ENCODE results near the gene UXS1.

Gene UXS1

GRCh38 chr2:106124106-106124756, 69.9 kb downstream of the UXS1 start:
- Histone ChIP-seq H3K36me3 (ENCODE audit: control insufficient read depth, insufficient read depth, low read length) (peaks cover 6% of the 10 kb centered on the region), H3K4me3 (ENCODE audit: low read length) (no peak overlapping the region), H3K27me3 (ENCODE audit: control insufficient read depth, insufficient read depth, low read length) (no peaks in the 10 kb centered on the region), H3K9me3 (ENCODE audit: control insufficient read depth, low read length) (no peaks in the 10 kb centered on the region), H3K4me1 (ENCODE audit: control insufficient read depth, insufficient read depth, low read length) (peaks cover 41% of the 10 kb centered on the region), H3K9ac (ENCODE audit: low read length) (no peak overlapping the region)

- Histone ChIP-seq H3K9ac (ENCODE audit: low read length) (no peak overlapping the region), H3K9me3 (ENCODE audit: control insufficient read depth, low read length) (no peaks in the 10 kb centered on the region), H3K27me3 (ENCODE audit: control insufficient read depth, insufficient read depth, low read length) (no peaks in the 10 kb centered on the region), H3K36me3 (ENCODE audit: control insufficient read depth, insufficient read depth, low read length) (peaks cover 6% of the 10 kb centered on the region), H3K4me1 (ENCODE audit: control insufficient read depth, insufficient read depth, low read length) (peaks cover 45% of the 10 kb centered on the region), H3K4me3 (ENCODE audit: low read length) (no peak overlapping the region)
Observed at GRCh38 chr2:106122157-106122556, 71.9 kb downstream of the UXS1 start.

GRCh38 chr2:106120432-106120831, 73.7 kb downstream of the UXS1 start:
- H3K36me3 ChIP-seq (ENCODE audit: control insufficient read depth, insufficient read depth, low read length), result peaks cover 6% of the 10 kb centered on the region

GRCh38 chr2:106119074-106119473, 75.0 kb downstream of the UXS1 start:
- Histone ChIP-seq H3K9me3 (ENCODE audit: control insufficient read depth, low read length) (no peaks in the 10 kb centered on the region), H3K27me3 (ENCODE audit: control insufficient read depth, insufficient read depth, low read length) (no peaks in the 10 kb centered on the region), H3K9ac (ENCODE audit: low read length) (no peak overlapping the region), H3K4me1 (ENCODE audit: control insufficient read depth, insufficient read depth, low read length) (peaks cover 38% of the 10 kb centered on the region), H3K36me3 (ENCODE audit: control insufficient read depth, insufficient read depth, low read length) (peaks cover 6% of the 10 kb centered on the region), H3K4me3 (ENCODE audit: low read length) (no peak overlapping the region)

More at GRCh38 chr2:106120432-106120831, 73.7 kb downstream of the UXS1 start:
- Histone ChIP-seq H3K27me3 (ENCODE audit: control insufficient read depth, insufficient read depth, low read length) (no peaks in the 10 kb centered on the region), H3K9me3 (ENCODE audit: control insufficient read depth, low read length) (no peaks in the 10 kb centered on the region), H3K4me1 (ENCODE audit: control insufficient read depth, insufficient read depth, low read length) (peaks cover 39% of the 10 kb centered on the region), H3K9ac (ENCODE audit: low read length) (no peak overlapping the region), H3K4me3 (ENCODE audit: low read length) (no peak overlapping the region)

GRCh38 chr2:106117882-106118684, 76.0 kb downstream of the UXS1 start:
- peaks cover 44% of the 10 kb centered on the region for H3K4me1 ChIP-seq (ENCODE audit: control insufficient read depth, insufficient read depth, low read length)
- H3K36me3 ChIP-seq (ENCODE audit: control insufficient read depth, insufficient read depth, low read length), result peaks cover 6% of the 10 kb centered on the region
- H3K4me3 ChIP-seq (ENCODE audit: low read length), result no peak overlapping the region
- no peak overlapping the region for H3K9ac ChIP-seq (ENCODE audit: low read length)
- H3K9me3 ChIP-seq (ENCODE audit: control insufficient read depth, low read length), result no peaks in the 10 kb centered on the region
- H3K27me3 ChIP-seq (ENCODE audit: control insufficient read depth, insufficient read depth, low read length), result no peaks in the 10 kb centered on the region

GRCh38 chr2:106117347-106117746, 76.8 kb downstream of the UXS1 start:
- H3K27me3 ChIP-seq (ENCODE audit: control insufficient read depth, insufficient read depth, low read length), result no peaks in the 10 kb centered on the region
- H3K4me3 ChIP-seq (ENCODE audit: low read length), result no peak overlapping the region
- H3K36me3 ChIP-seq (ENCODE audit: control insufficient read depth, insufficient read depth, low read length), result peaks cover 6% of the 10 kb centered on the region
- peaks cover 44% of the 10 kb centered on the region for H3K4me1 ChIP-seq (ENCODE audit: control insufficient read depth, insufficient read depth, low read length)
- no peak overlapping the region for H3K9ac ChIP-seq (ENCODE audit: low read length)
- no peaks in the 10 kb centered on the region for H3K9me3 ChIP-seq (ENCODE audit: control insufficient read depth, low read length)

- no peaks in the 10 kb centered on the region for H3K27me3 ChIP-seq (ENCODE audit: control insufficient read depth, insufficient read depth, low read length)
- no peak overlapping the region for H3K4me3 ChIP-seq (ENCODE audit: low read length)
- no peak overlapping the region for H3K9ac ChIP-seq (ENCODE audit: low read length)
- no peaks in the 10 kb centered on the region for H3K9me3 ChIP-seq (ENCODE audit: control insufficient read depth, low read length)
- H3K36me3 ChIP-seq (ENCODE audit: control insufficient read depth, insufficient read depth, low read length), result peaks cover 6% of the 10 kb centered on the region
- peaks cover 38% of the 10 kb centered on the region for H3K4me1 ChIP-seq (ENCODE audit: control insufficient read depth, insufficient read depth, low read length)
Observed at GRCh38 chr2:106116248-106116647, 77.9 kb downstream of the UXS1 start.

GRCh38 chr2:106115665-106116064, 78.4 kb downstream of the UXS1 start:
- H3K4me1 ChIP-seq (ENCODE audit: control insufficient read depth, insufficient read depth, low read length), result peaks cover 38% of the 10 kb centered on the region
- H3K36me3 ChIP-seq (ENCODE audit: control insufficient read depth, insufficient read depth, low read length), result peaks cover 2% of the 10 kb centered on the region
- H3K4me3 ChIP-seq (ENCODE audit: low read length), result no peak overlapping the region
- no peaks in the 10 kb centered on the region for H3K27me3 ChIP-seq (ENCODE audit: control insufficient read depth, insufficient read depth, low read length)
- no peak overlapping the region for H3K9ac ChIP-seq (ENCODE audit: low read length)
- H3K9me3 ChIP-seq (ENCODE audit: control insufficient read depth, low read length), result no peaks in the 10 kb centered on the region

- no peaks in the 10 kb centered on the region for H3K27me3 ChIP-seq (ENCODE audit: control insufficient read depth, insufficient read depth, low read length)
- H3K4me1 ChIP-seq (ENCODE audit: control insufficient read depth, insufficient read depth, low read length), result peaks cover 38% of the 10 kb centered on the region
- H3K4me3 ChIP-seq (ENCODE audit: low read length), result no peak overlapping the region
- no peak overlapping the region for H3K9ac ChIP-seq (ENCODE audit: low read length)
- no peaks in the 10 kb centered on the region for H3K36me3 ChIP-seq (ENCODE audit: control insufficient read depth, insufficient read depth, low read length)
- H3K9me3 ChIP-seq (ENCODE audit: control insufficient read depth, low read length), result no peaks in the 10 kb centered on the region
Observed at GRCh38 chr2:106115250-106115649, 78.9 kb downstream of the UXS1 start.

DNA sequence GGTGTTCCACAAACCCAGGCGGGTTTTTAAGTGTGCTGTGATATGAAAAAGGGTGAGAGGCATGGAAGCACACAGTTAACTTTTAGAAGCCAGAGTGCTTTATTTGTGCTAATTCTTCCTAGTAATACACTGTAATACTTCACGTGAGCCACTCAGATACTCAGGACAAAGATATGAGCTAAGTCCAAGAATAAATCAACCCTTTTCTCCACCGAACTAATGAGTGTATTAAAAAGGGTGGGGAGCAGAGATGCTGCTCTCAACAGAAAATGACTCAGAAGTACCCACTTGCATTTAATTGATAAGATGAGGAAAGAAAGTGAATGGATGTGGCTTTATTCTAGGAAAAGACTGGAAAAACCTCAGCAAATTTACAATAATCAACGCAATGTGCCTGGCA, 79.9 kb downstream of the UXS1 start:
- no peaks in the 10 kb centered on the region for H3K36me3 ChIP-seq (ENCODE audit: control insufficient read depth, insufficient read depth, low read length)
- H3K4me3 ChIP-seq (ENCODE audit: low read length), result no peak overlapping the region
- no peaks in the 10 kb centered on the region for H3K27me3 ChIP-seq (ENCODE audit: control insufficient read depth, insufficient read depth, low read length)
- H3K9ac ChIP-seq (ENCODE audit: low read length), result peak overlapping the region; percentile 30
- H3K9me3 ChIP-seq (ENCODE audit: control insufficient read depth, low read length), result no peaks in the 10 kb centered on the region
- peaks cover 38% of the 10 kb centered on the region for H3K4me1 ChIP-seq (ENCODE audit: control insufficient read depth, insufficient read depth, low read length)

- H3K9ac ChIP-seq (ENCODE audit: low read length), result peak overlapping the region; percentile 30
- no peaks in the 10 kb centered on the region for H3K9me3 ChIP-seq (ENCODE audit: control insufficient read depth, low read length)
- no peak overlapping the region for H3K4me3 ChIP-seq (ENCODE audit: low read length)
- H3K4me1 ChIP-seq (ENCODE audit: control insufficient read depth, insufficient read depth, low read length), result peaks cover 37% of the 10 kb centered on the region
- no peaks in the 10 kb centered on the region for H3K36me3 ChIP-seq (ENCODE audit: control insufficient read depth, insufficient read depth, low read length)
- no peaks in the 10 kb centered on the region for H3K27me3 ChIP-seq (ENCODE audit: control insufficient read depth, insufficient read depth, low read length)
Observed at GRCh38 chr2:106113361-106113966, 80.6 kb downstream of the UXS1 start.

- Histone ChIP-seq H3K9ac (ENCODE audit: low read length) (no peak overlapping the region), H3K4me3 (ENCODE audit: low read length) (no peak overlapping the region), H3K36me3 (ENCODE audit: control insufficient read depth, insufficient read depth, low read length) (no peaks in the 10 kb centered on the region), H3K4me1 (ENCODE audit: control insufficient read depth, insufficient read depth, low read length) (peaks cover 26% of the 10 kb centered on the region), H3K27me3 (ENCODE audit: control insufficient read depth, insufficient read depth, low read length) (no peaks in the 10 kb centered on the region), H3K9me3 (ENCODE audit: control insufficient read depth, low read length) (no peaks in the 10 kb centered on the region)
Observed at GRCh38 chr2:106111882-106112571, 82.1 kb downstream of the UXS1 start.

All from mucosa of stomach (tissue), 1 donor.